Activated CD8-positive, alpha-beta T cell treated with anti-CD3 and anti-CD28 coated beads, Interleukin-2, amount 10 ng/mL, durations not matched to agents 7 days and 5 days (primary cell): ENCODE data around the gene SNX17. TPM values are rescaled to one million over a fixed set of nuclear protein-coding genes. Genes with fewer than 3 reads are reported as not detected.

Experiments used
- ATAC-seq: fragments of 150-1000 bp; cut with Tn5 transposase; one replicate; pipeline ENCODE4 v1.10.0; 2021; ENCODE audit warnings: moderate library complexity
- CTCF ChIA-PET: fragments of 350-600 bp; sonication (Branson Sonifier 250); formaldehyde crosslinking; loops from one replicate; lab custom pipeline; 2021; ENCODE audit warnings: antibody characterized with exemption; lab: Charles Lee
- POLR2A ChIA-PET: fragments of 350-600 bp; sonication (Branson Sonifier 250); formaldehyde crosslinking; loops from one replicate; lab custom pipeline; 2021; ENCODE audit warnings: antibody characterized with exemption; lab: Charles Lee
- DNase-seq: peaks from one replicate; pipeline ENCODE4 v3.0.0-alpha.2; 2020
- H3K27ac Mint-ChIP-seq: one replicate; pipeline ENCODE4 v1.8.0; 2021; ENCODE audit warnings: mild to moderate bottlenecking, mixed read lengths
- H3K27me3 Mint-ChIP-seq: one replicate; pipeline ENCODE4 v1.8.0; 2021; ENCODE audit warnings: low read depth, mixed read lengths
- H3K36me3 Mint-ChIP-seq: one replicate; pipeline ENCODE4 v1.8.0; 2021; ENCODE audit warnings: low read depth, mixed read lengths
- H3K4me1 Mint-ChIP-seq: one replicate; pipeline ENCODE4 v1.8.0; 2021; ENCODE audit warnings: low read depth, mixed read lengths
- H3K4me3 Mint-ChIP-seq: one replicate; pipeline ENCODE4 v1.8.0; 2021; ENCODE audit warnings: mild to moderate bottlenecking, mixed read lengths
- H3K9me3 Mint-ChIP-seq: one replicate; pipeline ENCODE4 v1.8.0; 2022; ENCODE audit warnings: mixed read lengths; ENCODE audit not compliant: insufficient read depth
- total RNA-seq, 2 experiments: library from RNA; stranded (reverse); gene quantifications; one replicate each; pipeline ENCODE4 v1.2.3, GENCODE V29; 2021

The SNX17 gene
- total RNA-seq, 2 experiments from 2014 or later: 119 to 120 TPM

DNA sequence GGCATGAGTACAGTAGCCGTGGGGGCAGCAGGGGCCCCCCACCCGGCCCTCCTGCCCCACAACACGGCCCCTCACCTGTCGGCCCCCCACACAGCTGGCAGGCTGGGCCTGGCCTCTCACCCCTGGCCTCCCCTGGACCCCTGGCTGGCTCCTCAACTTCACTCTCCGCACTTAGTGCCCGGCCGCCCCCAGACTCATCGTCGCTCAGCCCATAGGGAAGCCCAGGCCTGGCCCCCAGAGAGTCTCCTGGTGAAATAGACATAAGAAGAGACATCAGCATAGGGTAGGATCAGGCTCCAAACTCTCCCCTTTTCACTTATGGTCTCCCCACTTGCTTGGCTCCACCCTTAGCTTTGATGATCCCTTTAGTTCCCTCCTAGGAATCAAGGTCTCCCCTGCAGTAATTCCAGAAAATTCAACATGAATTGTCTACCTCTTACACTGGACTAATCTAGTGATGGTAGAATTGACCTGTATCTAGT is 8.4 kb downstream of the SNX17 start:
- Mint-ChIP-seq H3K4me3 (peak overlapping the region; percentile 90), H3K4me1 (peaks cover 33% of the 10 kb centered on the region), H3K9me3 (no peaks in the 10 kb centered on the region), H3K36me3 (peaks cover 81% of the 10 kb centered on the region), H3K27ac (peak overlapping the region; percentile 97), H3K27me3 (no peaks in the 10 kb centered on the region)
- CTCF ChIA-PET: interaction anchor here (1.7 to 2.0 kb wide), 4 partner anchors 8 to 305 kb away, joined by 6 to 15 read pairs (median 10); partner anchors contain the start of genes EIF2B4 and SNX17
- POLR2A ChIA-PET: interaction anchor here (0.7 to 3.6 kb wide), 4 partner anchors 8 to 44 kb away, joined by 3 to 57 read pairs (median 9); partner anchors contain the start of genes EIF2B4, PPM1G and SNX17
- ATAC-seq (no peak), DNase-seq (no peak)

DNA sequence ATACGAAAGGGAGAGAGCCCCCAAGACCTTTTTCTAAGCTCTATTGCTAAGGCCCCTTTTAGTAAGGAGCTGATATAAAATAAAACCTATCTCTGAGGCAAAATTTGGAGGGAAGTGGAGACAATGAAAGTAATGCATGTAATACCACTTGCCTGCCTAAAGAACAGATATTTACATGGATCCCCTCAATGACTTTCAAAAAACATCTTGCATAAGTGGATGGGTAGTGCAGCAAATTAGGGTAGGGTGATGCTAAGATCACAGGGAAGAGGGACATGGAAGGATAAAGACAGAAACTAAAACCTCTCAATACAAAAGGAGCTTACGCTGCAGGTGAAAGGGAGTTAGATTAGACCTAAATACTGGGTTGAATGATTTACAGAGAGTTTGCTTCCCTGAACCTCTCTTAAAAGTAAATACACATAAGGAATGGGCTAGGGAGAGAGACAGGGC is 9.0 kb downstream of the SNX17 start:
- peaks cover 33% of the 10 kb centered on the region for H3K4me1 Mint-ChIP-seq
- H3K27ac Mint-ChIP-seq: peak overlapping the region; percentile 97
- POLR2A ChIA-PET: interaction anchor here (0.9 to 3.6 kb wide), 8 partner anchors 9 to 56 kb away, joined by 3 to 57 read pairs (median 6); partner anchors contain the start of genes EIF2B4, MPV17, NRBP1 and PPM1G
- no peaks in the 10 kb centered on the region for H3K9me3 Mint-ChIP-seq
- ATAC-seq (no peak), DNase-seq (no peak)
- H3K4me3 Mint-ChIP-seq: peak overlapping the region; percentile 90
- CTCF ChIA-PET: interaction anchor here (0.8 to 2.1 kb wide), 7 partner anchors 8 to 304 kb away, joined by 3 to 15 read pairs (median 9); partner anchors contain the start of genes EIF2B4, NRBP1 and SNX17
- peaks cover 82% of the 10 kb centered on the region for H3K36me3 Mint-ChIP-seq
- no peaks in the 10 kb centered on the region for H3K27me3 Mint-ChIP-seq

DNA sequence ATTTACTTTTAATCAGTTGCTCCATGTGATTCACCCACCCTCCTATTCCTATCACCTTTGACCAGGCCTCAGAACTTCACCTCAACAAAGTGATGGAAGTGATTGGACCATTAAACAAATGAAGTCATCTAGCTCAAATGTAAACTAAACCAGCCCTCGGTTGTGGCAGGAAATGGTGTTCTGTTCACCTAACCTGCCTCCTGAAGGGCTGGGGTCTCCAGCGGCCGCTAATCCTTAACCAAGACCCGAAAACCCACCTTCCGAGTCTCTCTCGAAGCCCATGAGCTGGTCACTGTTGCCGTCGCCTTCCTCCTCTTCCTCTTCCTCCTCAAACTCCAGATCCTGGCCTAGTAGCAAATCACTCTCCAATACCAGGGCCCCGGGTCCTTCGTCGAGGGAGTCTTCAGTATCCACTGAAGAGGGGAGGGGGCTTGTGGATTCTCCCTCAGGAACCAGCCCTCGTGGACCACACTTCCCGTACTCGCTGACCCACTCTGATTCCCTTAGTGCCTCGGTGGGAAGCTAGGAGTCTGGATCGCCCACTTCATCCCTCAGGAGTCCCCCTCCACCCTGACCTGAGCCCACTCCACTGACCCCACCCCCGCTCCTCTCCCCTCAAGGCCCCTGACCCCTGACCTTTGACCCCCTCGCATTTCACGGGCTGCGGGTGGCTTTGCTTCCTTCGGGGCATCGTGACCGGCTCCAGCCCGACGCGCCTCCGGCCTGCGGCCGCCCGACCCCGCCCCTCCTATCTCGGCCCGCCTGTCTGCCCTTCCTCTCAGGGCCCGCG is 9.6 kb downstream of the SNX17 start:
- no peaks in the 10 kb centered on the region for H3K27me3 Mint-ChIP-seq
- peak; percentile 10 for ATAC-seq
- ChIA-PET POLR2A (interaction anchor here (0.9 to 3.6 kb wide), 11 partner anchors 10 to 231 kb away, joined by 3 to 57 read pairs (median 5); partner anchors contain the start of genes EIF2B4, MPV17, NRBP1 and PPM1G), CTCF (interaction anchor here (0.5 to 2.1 kb wide), 9 partner anchors 9 to 303 kb away, joined by 3 to 15 read pairs (median 7); partner anchors contain the start of genes EIF2B4, NRBP1 and SNX17)
- DNase-seq: peak; percentile 72
- H3K4me3 Mint-ChIP-seq: peak overlapping the region; percentile 90
- peak overlapping the region; percentile 97 for H3K27ac Mint-ChIP-seq
- H3K36me3 Mint-ChIP-seq: peaks cover 81% of the 10 kb centered on the region
- H3K9me3 Mint-ChIP-seq: no peaks in the 10 kb centered on the region
- H3K4me1 Mint-ChIP-seq: peaks cover 33% of the 10 kb centered on the region

DNA sequence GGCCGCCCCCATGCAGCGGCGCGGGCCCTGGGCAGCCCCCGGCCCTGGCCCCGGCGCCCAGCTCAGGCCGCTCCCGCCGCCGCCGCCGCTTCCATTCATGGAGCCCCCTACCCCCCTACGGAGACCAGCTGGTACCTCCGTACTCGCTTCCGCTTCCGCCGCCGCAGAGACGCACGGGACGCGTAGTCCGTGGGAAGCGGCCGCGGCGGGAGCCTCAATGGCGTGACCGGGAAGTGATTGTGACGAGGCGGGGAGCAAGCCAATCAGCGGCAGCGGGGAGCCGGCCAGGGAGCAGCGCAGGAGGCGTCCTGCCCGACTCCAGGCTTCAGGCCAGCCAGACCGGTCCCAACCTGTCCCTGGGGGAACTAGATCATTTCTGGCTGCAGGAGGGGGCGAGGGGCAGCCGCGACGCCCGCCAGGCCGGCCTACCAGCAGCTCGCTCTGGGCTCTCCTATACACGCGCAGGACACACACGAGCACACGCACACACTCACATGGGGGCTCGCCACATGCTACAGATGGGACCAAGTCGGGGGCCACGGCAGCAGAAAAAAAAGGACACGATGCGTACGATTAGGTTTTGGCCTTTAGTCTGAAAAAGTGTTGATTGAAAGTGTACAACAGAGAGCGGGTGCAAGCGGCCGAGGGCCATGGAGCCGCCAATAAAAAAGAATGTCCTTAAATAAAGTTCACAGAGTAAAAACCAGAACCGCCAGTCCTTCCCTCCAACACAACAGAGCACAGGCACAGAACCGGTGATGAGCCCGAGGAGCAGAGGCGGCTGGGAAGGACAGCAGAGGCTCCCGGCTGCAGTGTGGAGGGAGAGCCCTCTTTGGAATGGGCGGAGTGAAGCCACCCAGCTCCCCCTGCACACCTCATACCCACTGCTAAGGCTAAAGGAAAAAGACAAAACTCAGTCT is 10.5 kb downstream of the SNX17 start, which contains the start of gene ZNF513:
Gene ZNF513 (minus strand): TSS at position 109 of the 920 bp plus-strand sequence. CDS start 208 bp downstream, outside the sequence.
- ChIA-PET POLR2A (interaction anchor here (1.0 to 3.6 kb wide), 8 partner anchors 10 to 230 kb away, joined by 3 to 57 read pairs (median 5); partner anchors contain the start of genes EIF2B4, MPV17, NRBP1 and PPM1G), CTCF (interaction anchor here (1.6 to 2.1 kb wide), 6 partner anchors 10 to 303 kb away, joined by 4 to 9 read pairs (median 6); partner anchors contain the start of genes NRBP1 and SNX17)
- peaks cover 80% of the 10 kb centered on the region for H3K36me3 Mint-ChIP-seq

DNA sequence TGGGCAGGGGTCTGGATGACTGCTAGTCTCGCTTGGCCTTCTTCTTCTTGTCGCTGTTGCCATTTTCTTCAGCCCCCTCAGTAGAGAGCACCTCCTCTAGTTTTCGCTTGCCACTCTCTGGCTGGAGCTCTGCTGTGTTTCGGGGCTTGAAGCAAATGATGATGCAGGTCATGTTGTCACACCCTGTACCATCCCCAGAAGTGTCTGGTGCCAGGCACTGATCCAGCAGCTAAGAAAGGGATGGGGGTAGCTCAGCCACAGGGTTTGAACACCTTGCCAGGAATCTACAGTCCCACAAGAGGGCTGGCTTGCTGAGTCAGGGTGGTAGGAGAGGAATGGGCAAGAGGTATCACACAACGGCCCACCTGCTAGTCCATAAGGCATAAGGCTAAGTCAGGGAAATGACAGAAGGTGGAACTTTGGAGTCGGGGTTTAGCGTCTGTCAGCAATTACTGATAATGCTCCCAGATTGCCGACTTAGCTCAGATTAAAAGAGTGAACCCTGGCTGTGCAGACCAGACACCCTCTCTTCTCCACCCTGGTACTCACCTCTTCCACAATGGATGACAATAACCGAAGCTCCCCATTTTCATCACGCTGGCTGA is 11.3 kb downstream of the SNX17 start:
- no peak for DNase-seq
- H3K27ac Mint-ChIP-seq: peak overlapping the region; percentile 97
- H3K4me1 Mint-ChIP-seq: peaks cover 33% of the 10 kb centered on the region
- no peaks in the 10 kb centered on the region for H3K27me3 Mint-ChIP-seq
- ChIA-PET CTCF (interaction anchor here (1.6 kb wide), 1 partner anchor 303 kb away, joined by 4 read pairs; no protein-coding TSS in a partner anchor), POLR2A (interaction anchor here (1.7 to 3.6 kb wide), 3 partner anchors 11 to 47 kb away, joined by 3 to 57 read pairs (median 22); partner anchors contain the start of genes EIF2B4, NRBP1 and SNX17)
- H3K9me3 Mint-ChIP-seq: no peaks in the 10 kb centered on the region
- H3K4me3 Mint-ChIP-seq: peak overlapping the region; percentile 90
- ATAC-seq: no peak
- peaks cover 74% of the 10 kb centered on the region for H3K36me3 Mint-ChIP-seq

More for the DNA sequence above, 10.5 kb downstream of the SNX17 start, which contains the start of gene ZNF513:
- no peaks in the 10 kb centered on the region for H3K9me3 Mint-ChIP-seq
- ATAC-seq (peak; percentile 85), DNase-seq (peak; percentile 90)
- peak within 1 kb of the TSS; percentile 90 for H3K4me3 Mint-ChIP-seq
- no peaks in the 10 kb centered on the region for H3K27me3 Mint-ChIP-seq
- peaks cover 33% of the 10 kb centered on the region for H3K4me1 Mint-ChIP-seq
- peak within 1 kb of the TSS; percentile 97 for H3K27ac Mint-ChIP-seq

DNA sequence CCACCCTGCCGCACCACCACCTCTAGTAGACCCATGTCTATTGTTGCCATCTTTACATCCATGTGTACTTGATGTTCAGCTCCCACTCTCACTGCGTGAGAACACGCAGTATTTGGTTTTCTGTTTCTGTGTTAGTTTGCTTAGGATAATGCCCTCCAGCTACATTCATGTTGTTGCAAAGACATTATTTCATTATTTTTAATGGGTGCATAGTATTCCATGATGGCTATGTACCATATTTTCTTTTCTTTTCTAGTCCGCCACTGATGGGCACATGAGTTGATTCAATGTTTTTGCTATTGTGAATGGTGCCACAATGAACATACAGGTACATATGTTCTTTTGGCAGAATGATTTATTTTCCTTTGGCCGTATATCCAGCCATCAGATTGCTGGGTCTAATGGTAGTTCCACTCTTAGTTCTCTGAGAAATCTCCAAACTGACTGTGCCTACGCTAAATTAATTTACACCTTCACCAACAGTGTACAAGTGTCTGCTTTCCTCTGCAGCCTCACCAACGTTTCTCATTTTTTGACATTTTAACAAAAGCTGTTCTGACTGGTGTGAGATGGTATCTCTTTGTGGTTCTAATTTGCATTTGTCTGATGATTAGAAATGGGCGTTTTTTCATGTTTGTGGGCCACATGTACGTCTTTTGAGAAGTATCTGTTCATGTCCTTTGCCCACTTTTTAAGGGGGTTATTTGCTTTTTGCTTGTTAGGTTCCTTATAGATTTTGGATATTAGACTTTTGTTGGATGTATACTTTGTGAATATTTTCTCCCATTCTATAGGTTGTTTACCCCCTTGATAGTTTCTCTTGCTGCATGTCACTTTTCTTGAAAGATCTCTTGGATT is 20.6 kb downstream of the SNX17 start:
- Mint-ChIP-seq H3K9me3 (no peaks in the 10 kb centered on the region), H3K4me3 (no peak overlapping the region), H3K27ac (peak overlapping the region; percentile 68), H3K27me3 (no peaks in the 10 kb centered on the region), H3K4me1 (peaks cover 18% of the 10 kb centered on the region), H3K36me3 (peaks cover 26% of the 10 kb centered on the region)
- DNase-seq: no peak
- CTCF ChIA-PET: no interaction called here
- ATAC-seq: no peak
- POLR2A ChIA-PET: interaction anchor here (1.1 kb wide), 1 partner anchor 11 kb away, joined by 4 read pairs; the partner anchor contains the start of gene ZNF513

DNA sequence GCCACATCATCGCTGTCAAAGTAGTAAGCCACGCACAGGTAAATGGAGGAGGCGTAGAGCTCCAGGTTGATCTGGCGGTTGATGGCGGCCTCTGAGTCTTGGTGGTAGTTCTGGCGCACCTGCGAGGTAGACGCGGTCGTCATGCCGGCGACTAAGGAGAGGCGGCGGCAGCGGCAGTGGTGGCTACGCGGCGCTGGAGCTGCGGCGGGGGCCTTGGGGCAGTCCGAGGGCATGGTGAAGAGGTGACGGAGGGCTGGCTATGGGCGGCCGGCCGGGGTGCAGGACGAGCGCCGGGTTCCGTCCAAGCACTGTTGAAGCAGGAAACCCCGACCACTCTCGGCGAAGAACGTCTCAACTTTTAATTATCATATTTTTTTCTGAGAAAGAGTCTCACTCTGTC is 22.8 kb downstream of the SNX17 start:
- Mint-ChIP-seq H3K36me3 (peaks cover 29% of the 10 kb centered on the region), H3K27me3 (no peaks in the 10 kb centered on the region), H3K4me3 (no peak overlapping the region), H3K27ac (no peak overlapping the region), H3K9me3 (no peaks in the 10 kb centered on the region), H3K4me1 (peaks cover 28% of the 10 kb centered on the region)
- no peak for DNase-seq
- POLR2A ChIA-PET: no interaction called here
- ATAC-seq: no peak
- CTCF ChIA-PET: no interaction called here

DNA sequence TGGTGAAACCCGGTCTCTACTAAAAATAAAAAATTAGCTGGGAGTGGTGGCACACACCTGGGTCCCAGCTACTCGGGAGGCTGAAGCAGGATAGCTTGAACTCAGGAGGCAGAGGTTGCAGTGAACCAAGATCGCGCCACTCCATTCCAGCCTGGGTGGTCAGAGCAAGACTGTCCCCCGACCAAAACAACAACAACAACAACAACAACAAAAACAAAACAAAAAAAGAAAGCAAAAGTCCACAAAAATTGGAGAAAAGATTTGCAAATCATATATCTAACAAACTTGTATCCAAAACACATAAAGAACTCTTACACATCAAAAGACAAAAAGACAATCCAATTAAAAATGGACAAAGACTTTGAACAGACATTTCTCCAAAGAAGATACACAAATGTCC is 28.5 kb downstream of the SNX17 start:
- Mint-ChIP-seq H3K9me3 (no peaks in the 10 kb centered on the region), H3K27me3 (no peaks in the 10 kb centered on the region), H3K27ac (no peak overlapping the region), H3K4me1 (peaks cover 38% of the 10 kb centered on the region), H3K36me3 (peaks cover 32% of the 10 kb centered on the region), H3K4me3 (no peak overlapping the region)
- ChIA-PET POLR2A (interaction anchor here (1.5 kb wide), 1 partner anchor 10 kb away, joined by 3 read pairs; the partner anchor contains the start of gene PPM1G), CTCF (no interaction called here)
- ATAC-seq: no peak
- no peak for DNase-seq

DNA sequence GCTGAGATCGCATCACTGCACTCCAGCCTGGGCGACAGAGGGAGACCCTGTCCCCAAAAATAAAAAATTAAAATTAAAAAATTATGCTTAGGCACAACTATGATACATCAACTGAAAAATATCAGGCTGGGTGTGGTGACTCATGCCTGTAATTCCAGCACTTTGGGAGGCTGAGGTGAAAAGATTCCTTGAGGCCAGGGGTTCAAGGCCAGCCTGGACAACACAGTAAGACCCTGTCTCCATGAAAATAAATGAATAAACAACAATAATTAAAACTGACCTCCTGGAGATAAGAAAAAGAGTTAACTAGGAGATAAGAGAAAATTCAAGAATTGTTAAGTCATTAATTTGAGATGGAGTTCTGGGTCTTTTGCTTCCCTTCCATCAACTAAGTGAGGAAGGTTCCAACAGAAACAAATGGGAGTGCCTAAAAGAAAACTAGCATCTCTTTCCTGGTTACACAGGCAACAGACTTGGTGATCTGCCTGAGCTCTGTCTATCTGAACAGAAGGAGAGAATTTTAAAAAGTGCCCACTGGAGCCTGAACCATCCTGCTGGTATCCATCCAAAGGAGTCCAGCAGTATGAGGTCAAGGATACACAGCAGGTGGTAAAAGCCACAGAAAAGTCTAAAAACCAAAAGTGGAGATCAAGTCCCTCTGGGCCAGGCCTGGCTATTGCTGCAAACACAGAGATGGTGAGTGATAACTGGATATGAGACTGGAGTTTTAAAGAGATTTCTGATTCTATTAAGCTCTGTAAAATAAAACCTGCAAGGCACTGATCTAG is 30.1 kb downstream of the SNX17 start:
- ATAC-seq (no peak), DNase-seq (no peak)
- peak overlapping the region; percentile 25 for H3K27ac Mint-ChIP-seq
- no peaks in the 10 kb centered on the region for H3K27me3 Mint-ChIP-seq
- no peak overlapping the region for H3K4me3 Mint-ChIP-seq
- H3K4me1 Mint-ChIP-seq: peaks cover 40% of the 10 kb centered on the region
- ChIA-PET POLR2A (interaction anchor here (1.0 to 1.7 kb wide), 2 partner anchors 9 to 28 kb away, joined by 4 to 7 read pairs; partner anchors contain the start of genes NRBP1 and PPM1G), CTCF (interaction anchor here (1.8 kb wide), 1 partner anchor 283 kb away, joined by 6 read pairs; no protein-coding TSS in a partner anchor)
- H3K36me3 Mint-ChIP-seq: peaks cover 38% of the 10 kb centered on the region
- H3K9me3 Mint-ChIP-seq: no peaks in the 10 kb centered on the region
